Adipocyte (in vitro differentiated cells): Measurements from ENCODE around the gene ZNF81.
"Not testable (repeated sequence)": the region's sequence is repeated elsewhere in the genome, so short reads cannot be mapped to it uniquely, and the experiment has no call there.

ENCODE experiments used
- DNase-seq: peaks from one replicate; pipeline ENCODE4 v3.0.0-alpha.2; 2015; ENCODE audit warnings: low read depth
- H3K27me3 ChIP-seq: replicated peaks from 2 replicates; pipeline ENCODE4 v1.7.0; 2013; ENCODE audit warnings: mild to moderate bottlenecking, low read length, moderate library complexity; ENCODE audit not compliant: control insufficient read depth, insufficient read depth
- H3K36me3 ChIP-seq: 2 replicates; pipeline ENCODE4 v1.7.0; 2013; ENCODE audit warnings: low read length, mild to moderate bottlenecking, moderate library complexity; ENCODE audit not compliant: control insufficient read depth, insufficient read depth, severe bottlenecking
- H3K4me1 ChIP-seq: 2 replicates; pipeline ENCODE4 v1.7.0; 2013; ENCODE audit warnings: mild to moderate bottlenecking, low read length, moderate library complexity; ENCODE audit not compliant: control insufficient read depth, insufficient read depth
- H3K4me3 ChIP-seq: 2 replicates; pipeline ENCODE4 v1.7.0; 2013; ENCODE audit warnings: mild to moderate bottlenecking, low read length, moderate library complexity
- H3K9ac ChIP-seq: 2 replicates; pipeline ENCODE4 v1.7.0; 2013; ENCODE audit warnings: mild to moderate bottlenecking, low read length, moderate library complexity
- H3K9me3 ChIP-seq: 2 replicates; pipeline ENCODE4 v1.7.0; 2013; ENCODE audit warnings: mild to moderate bottlenecking, low read length, moderate library complexity; ENCODE audit not compliant: control insufficient read depth

Gene ZNF81

DNA sequence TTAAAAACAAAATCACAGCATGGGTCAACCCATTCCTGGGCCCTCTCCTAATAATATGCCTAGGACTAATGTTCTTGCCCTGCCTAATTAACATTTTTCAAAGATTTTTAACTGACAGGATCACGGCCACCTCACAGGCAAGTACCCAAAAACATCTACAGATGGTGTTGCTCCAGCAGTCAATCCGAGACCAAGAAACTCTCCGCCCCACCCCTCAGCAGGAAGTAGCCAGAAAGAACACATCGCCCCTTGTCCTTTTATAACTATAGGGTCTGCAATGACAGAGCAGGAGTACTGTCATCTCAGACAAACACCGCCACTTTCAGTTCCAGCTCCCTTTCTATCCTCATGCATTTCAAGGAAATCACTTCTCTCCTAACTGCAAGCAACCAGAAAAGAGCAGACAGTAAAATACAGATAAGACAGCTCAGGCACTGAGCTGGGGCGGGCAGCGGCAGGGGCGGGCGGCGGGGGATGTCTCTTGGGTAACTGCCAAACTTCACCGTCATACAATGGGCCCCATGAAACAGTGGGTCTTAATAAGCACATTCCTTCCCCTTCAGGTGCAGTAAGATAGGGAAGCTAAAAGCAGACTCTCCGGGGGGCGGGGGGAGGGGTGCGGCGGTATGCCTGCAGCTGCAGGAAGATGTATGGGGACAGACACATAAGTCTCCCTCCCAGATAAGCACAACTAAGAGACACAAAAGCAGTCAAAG lies 99.7 kb downstream of the ZNF81 start:
- Histone ChIP-seq H3K4me3 (no peak overlapping the region), H3K9me3 (peaks cover 27% of the 10 kb centered on the region), H3K4me1 (no peaks in the 10 kb centered on the region), H3K36me3 (no peaks in the 10 kb centered on the region), H3K9ac (no peak overlapping the region), H3K27me3 (no peaks in the 10 kb centered on the region)
- DNase-seq: no peak

DNA sequence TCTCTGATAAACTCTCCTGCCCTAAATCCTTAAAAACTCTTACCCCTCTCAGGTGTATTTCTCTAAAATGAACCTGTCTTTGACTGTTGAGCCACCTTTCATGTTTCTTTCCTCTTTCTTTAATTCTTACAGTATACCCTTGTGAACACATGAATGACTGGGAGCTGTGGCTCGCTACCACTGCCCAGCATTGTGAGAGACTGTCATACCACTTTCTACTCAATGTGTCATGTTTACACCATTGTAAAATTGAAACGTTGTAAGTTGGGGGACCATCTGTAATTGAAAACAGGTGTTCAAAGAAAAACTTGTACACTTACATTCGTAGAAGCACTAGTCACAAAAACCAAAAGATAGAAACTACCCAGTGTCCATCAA lies 100.2 kb downstream of the ZNF81 start:
- H3K9ac ChIP-seq: no peak overlapping the region
- no peak overlapping the region for H3K4me3 ChIP-seq
- no peaks in the 10 kb centered on the region for H3K27me3 ChIP-seq
- no peaks in the 10 kb centered on the region for H3K4me1 ChIP-seq
- DNase-seq: no peak
- H3K9me3 ChIP-seq: peaks cover 27% of the 10 kb centered on the region
- H3K36me3 ChIP-seq: no peaks in the 10 kb centered on the region

- no peak overlapping the region for H3K4me3 ChIP-seq
- no peak overlapping the region for H3K9ac ChIP-seq
- no peak for DNase-seq
- no peaks in the 10 kb centered on the region for H3K27me3 ChIP-seq
- H3K9me3 ChIP-seq: peaks cover 48% of the 10 kb centered on the region
- no peaks in the 10 kb centered on the region for H3K4me1 ChIP-seq
- no peaks in the 10 kb centered on the region for H3K36me3 ChIP-seq
Observed at GRCh38 chrX:47940448-47940847, 103.7 kb downstream of the ZNF81 start.

- peaks cover 50% of the 10 kb centered on the region for H3K9me3 ChIP-seq
- H3K27me3 ChIP-seq: no peaks in the 10 kb centered on the region
- no peaks in the 10 kb centered on the region for H3K4me1 ChIP-seq
- H3K36me3 ChIP-seq: no peaks in the 10 kb centered on the region
- DNase-seq: no peak
- H3K4me3 ChIP-seq: no peak overlapping the region
- no peak overlapping the region for H3K9ac ChIP-seq
Observed at GRCh38 chrX:47941423-47941822, 104.7 kb downstream of the ZNF81 start.

GRCh38 chrX:47955295-47955694 lies 118.6 kb downstream of the ZNF81 start:
- not testable (repeated sequence) for H3K9ac ChIP-seq, H3K4me3 ChIP-seq, H3K4me1 ChIP-seq, H3K36me3 ChIP-seq, H3K27me3 ChIP-seq, DNase-seq
- H3K9me3 ChIP-seq: peaks cover 35% of the 10 kb centered on the region

- H3K9me3 ChIP-seq: peaks cover 33% of the 10 kb centered on the region
- DNase-seq: no peak
- no peaks in the 10 kb centered on the region for H3K27me3 ChIP-seq
- no peaks in the 10 kb centered on the region for H3K36me3 ChIP-seq
- H3K9ac ChIP-seq: no peak overlapping the region
- H3K4me1 ChIP-seq: no peaks in the 10 kb centered on the region
- no peak overlapping the region for H3K4me3 ChIP-seq
Observed at GRCh38 chrX:47956016-47956415, 119.3 kb downstream of the ZNF81 start.

- DNase-seq, H3K4me3 ChIP-seq, H3K4me1 ChIP-seq, H3K27me3 ChIP-seq, H3K36me3 ChIP-seq, H3K9ac ChIP-seq: not testable (repeated sequence)
- H3K9me3 ChIP-seq: peaks cover 20% of the 10 kb centered on the region
Observed at GRCh38 chrX:47958206-47958605, 121.5 kb downstream of the ZNF81 start.

GRCh38 chrX:47958761-47959342 lies 122.2 kb downstream of the ZNF81 start:
- Histone ChIP-seq H3K4me1 (no peaks in the 10 kb centered on the region), H3K4me3 (no peak overlapping the region), H3K27me3 (no peaks in the 10 kb centered on the region), H3K9me3 (peaks cover 25% of the 10 kb centered on the region), H3K36me3 (no peaks in the 10 kb centered on the region), H3K9ac (no peak overlapping the region)
- no peak for DNase-seq

DNA sequence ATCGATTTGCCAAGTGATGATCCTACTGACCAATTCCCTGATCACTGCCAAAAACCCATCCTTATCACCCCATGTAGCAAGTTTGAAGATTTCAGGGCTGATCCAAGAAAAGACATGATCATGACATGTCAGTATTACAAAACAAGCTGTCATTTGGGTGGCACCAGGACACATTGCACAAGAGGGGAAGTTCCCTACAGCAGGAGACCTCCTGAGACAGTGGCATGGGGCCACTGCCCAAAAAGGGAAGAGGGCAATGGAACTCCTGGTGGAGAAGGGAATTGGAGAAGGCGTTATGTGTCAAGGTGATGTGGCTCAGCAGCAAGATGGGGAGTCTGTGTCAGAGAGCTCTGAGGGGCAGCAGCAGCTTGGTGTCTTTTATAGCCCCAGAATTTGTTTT lies 123.7 kb downstream of the ZNF81 start:
- no peak overlapping the region for H3K4me3 ChIP-seq
- no peaks in the 10 kb centered on the region for H3K36me3 ChIP-seq
- DNase-seq: no peak
- no peaks in the 10 kb centered on the region for H3K27me3 ChIP-seq
- H3K9ac ChIP-seq: no peak overlapping the region
- no peaks in the 10 kb centered on the region for H3K4me1 ChIP-seq
- peaks cover 37% of the 10 kb centered on the region for H3K9me3 ChIP-seq

DNA sequence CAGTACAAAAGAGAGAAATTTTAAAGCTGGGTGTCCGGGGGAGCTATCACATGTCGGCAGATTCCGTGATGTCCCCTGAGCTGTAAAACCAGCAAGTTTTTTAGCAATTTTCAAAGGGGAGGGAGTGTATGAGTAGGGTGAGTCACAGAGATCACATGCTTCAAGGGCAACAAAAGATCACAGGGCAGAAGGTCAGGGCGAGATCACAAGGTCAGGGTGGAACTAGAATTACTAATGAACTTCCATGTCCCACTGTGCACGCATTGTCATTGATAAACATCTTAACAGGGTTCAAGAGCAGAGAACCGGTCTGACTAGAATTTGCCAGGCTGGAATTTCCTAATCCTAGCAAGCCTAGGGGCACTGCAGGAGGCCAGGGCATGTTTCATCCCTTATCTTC lies 125.1 kb downstream of the ZNF81 start:
- peaks cover 37% of the 10 kb centered on the region for H3K9me3 ChIP-seq
- not testable (repeated sequence) for H3K27me3 ChIP-seq, H3K4me1 ChIP-seq, H3K4me3 ChIP-seq, H3K36me3 ChIP-seq, DNase-seq, H3K9ac ChIP-seq

GRCh38 chrX:47965526-47965925 lies 128.8 kb downstream of the ZNF81 start:
- H3K4me1 ChIP-seq, H3K36me3 ChIP-seq, H3K27me3 ChIP-seq, H3K9ac ChIP-seq, DNase-seq, H3K4me3 ChIP-seq: not testable (repeated sequence)
- peaks cover 66% of the 10 kb centered on the region for H3K9me3 ChIP-seq
